GM23338 (cell line): ENCODE results near the gene NLRC5. TPM values are rescaled to one million over a fixed set of nuclear protein-coding genes. Genes with fewer than 3 reads are reported as not detected.

Source experiments
- ATAC-seq: fragments of 200-7000 bp; cut with Tn5 transposase; 3 replicates; pipeline ENCODE4 v1.9.1; 2020
- DNase-seq: peaks from one replicate; pipeline ENCODE4 v3.0.0-alpha.2; 2015; ENCODE audit warnings: low spot score
- H2AFZ ChIP-seq: fragments of 200-600 bp; sonication (generic); 2 replicates; pipeline ENCODE4 v1.8.0; 2016; ENCODE audit warnings: antibody characterized with exemption, mild to moderate bottlenecking, moderate library complexity
- H3F3A ChIP-seq: fragments of 200-600 bp; sonication (generic); replicated peaks from 2 replicates; pipeline ENCODE4 v1.8.0; 2017; ENCODE audit warnings: antibody characterized with exemption, mixed run types, low read depth
- H3K27ac ChIP-seq: fragments of 200-600 bp; sonication (generic); 2 replicates; pipeline ENCODE4 v1.6.1; 2016; ENCODE audit warnings: low read depth
- H3K27me3 ChIP-seq: fragments of 200-600 bp; sonication (generic); 2 replicates; pipeline ENCODE4 v1.8.0; 2016; ENCODE audit warnings: mild to moderate bottlenecking, mixed run types, moderate library complexity; ENCODE audit not compliant: insufficient read depth
- H3K36me3 ChIP-seq: fragments of 200-600 bp; sonication (generic); 2 replicates; pipeline ENCODE4 v1.8.0; 2016; ENCODE audit warnings: mild to moderate bottlenecking; ENCODE audit not compliant: insufficient read depth
- H3K4me1 ChIP-seq: fragments of 200-600 bp; sonication (generic); 2 replicates; pipeline ENCODE4 v1.8.0; 2016; ENCODE audit warnings: mild to moderate bottlenecking, moderate library complexity; ENCODE audit not compliant: insufficient read depth
- H3K4me2 ChIP-seq: fragments of 200-600 bp; sonication (generic); 2 replicates; pipeline ENCODE4 v1.7.1; 2017; ENCODE audit warnings: mixed run types
- H3K4me3 ChIP-seq: fragments of 200-600 bp; sonication (generic); 2 replicates; pipeline ENCODE4 v1.6.1; 2016; ENCODE audit warnings: mixed run types
- H3K79me2 ChIP-seq: fragments of 200-600 bp; sonication (generic); replicated peaks from 2 replicates; pipeline ENCODE4 v1.8.0; 2017; ENCODE audit warnings: mild to moderate bottlenecking; ENCODE audit not compliant: insufficient read depth
- H3K9me2 ChIP-seq: fragments of 200-600 bp; sonication (generic); 2 replicates; pipeline ENCODE4 v1.8.0; 2017; ENCODE audit not compliant: insufficient read depth
- H4K20me1 ChIP-seq: fragments of 200-600 bp; sonication (generic); replicated peaks from 2 replicates; pipeline ENCODE4 v1.8.0; 2017; ENCODE audit warnings: mild to moderate bottlenecking; ENCODE audit not compliant: insufficient read depth
- H3K27ac Mint-ChIP-seq: 2 replicates; pipeline ENCODE4 v1.8.0; 2020; ENCODE audit warnings: inconsistent platforms, mild to moderate bottlenecking, moderate library complexity, mixed read lengths
- H3K27me3 Mint-ChIP-seq: 3 replicates; pipeline ENCODE4 v1.8.0; 2022; ENCODE audit warnings: low read depth, mild to moderate bottlenecking, moderate library complexity, mixed read lengths, inconsistent platforms; ENCODE audit not compliant: insufficient read depth, poor library complexity
- H3K36me3 Mint-ChIP-seq: 3 replicates; pipeline ENCODE4 v1.8.0; 2021; ENCODE audit warnings: low read depth, mild to moderate bottlenecking, inconsistent platforms, moderate library complexity, mixed read lengths
- H3K4me1 Mint-ChIP-seq: 3 replicates; pipeline ENCODE4 v1.8.0; 2020; ENCODE audit warnings: mild to moderate bottlenecking, inconsistent platforms, mixed read lengths
- H3K4me3 Mint-ChIP-seq: 3 replicates; pipeline ENCODE4 v1.8.0; 2021; ENCODE audit warnings: moderate library complexity, mild to moderate bottlenecking, inconsistent platforms, mixed read lengths
- H3K9me3 Mint-ChIP-seq: 3 replicates; pipeline ENCODE4 v1.8.0; 2020; ENCODE audit warnings: moderate library complexity, mild to moderate bottlenecking, inconsistent platforms, mixed read lengths
- CREB1 ChIP-seq: fragments of 250-450 bp; sonication (Bioruptor Pico); IDR thresholded peaks from 2 replicates; pipeline ENCODE4 v1.5.0; 2020; ENCODE audit warnings: low read depth, mild to moderate bottlenecking, moderate library complexity
- EZH2 ChIP-seq: fragments of 200-600 bp; sonication (generic); IDR thresholded peaks from one replicate; pipeline ENCODE4 v1.8.0; 2017; ENCODE audit warnings: antibody characterized with exemption, mild to moderate bottlenecking, low read depth; ENCODE audit not compliant: unreplicated experiment
- EZH2phosphoT487 ChIP-seq: fragments of 200-600 bp; sonication (generic); IDR thresholded peaks from one replicate; pipeline ENCODE4 v1.8.1; 2018; ENCODE audit warnings: antibody characterized with exemption; ENCODE audit not compliant: unreplicated experiment
- JUNB ChIP-seq: IDR thresholded peaks from one replicate; pipeline ENCODE4 v1.6.1; 2016; ENCODE audit warnings: antibody characterized with exemption; ENCODE audit not compliant: unreplicated experiment
- NANOG ChIP-seq: IDR thresholded peaks from 2 replicates; pipeline ENCODE4 v1.6.1; 2016; ENCODE audit warnings: antibody characterized with exemption, borderline replicate concordance
- POLR2AphosphoS5 ChIP-seq: IDR thresholded peaks from 2 replicates; pipeline ENCODE4 v1.6.1; 2016; ENCODE audit warnings: antibody characterized with exemption, low read depth
- STAT1 ChIP-seq: IDR thresholded peaks from one replicate; pipeline ENCODE4 v1.6.1; 2016; ENCODE audit warnings: antibody characterized with exemption; ENCODE audit not compliant: unreplicated experiment
- ZNF114 ChIP-seq: fragments of 250-450 bp; sonication (Bioruptor Pico); IDR thresholded peaks from 2 replicates; pipeline ENCODE4 v1.5.0; 2020; ENCODE audit warnings: mild to moderate bottlenecking, moderate library complexity
- ZNF331 ChIP-seq: fragments of 250-450 bp; sonication (Bioruptor Pico); IDR thresholded peaks from 2 replicates; pipeline ENCODE4 v1.5.0; 2020; ENCODE audit warnings: low read depth, mild to moderate bottlenecking, moderate library complexity
- polyA plus RNA-seq: library from polyadenylated mRNA; unstranded; fragments of >200 nt; fragmentation: Nextera tagmentation; extraction: Ambion mirVana; gene quantifications from 2 replicates; pipeline ENCODE4 v1.2.1, GENCODE V29; 2016
- total RNA-seq: library from RNA; depleted of rRNA; stranded (reverse); fragments of >200 nt; shearing (Covaris generic); gene quantifications from 2 replicates; pipeline ENCODE4 v1.2.3, GENCODE V29; 2014
- TF ChIP-seq, protein P1 (sequence below): IDR thresholded peaks from 2 replicates; pipeline ENCODE4 v1.6.1; 2016; ENCODE audit warnings: antibody characterized with exemption
- TF ChIP-seq, protein P2 (sequence below), 2 experiments: fragments of 200-600 bp in 1 of 2; sonication (generic) in 1 of 2; conservative IDR thresholded peaks; 2 replicates each; pipeline versions ENCODE4 v1.5.1 to v1.6.1; 2016 to 2017; ENCODE audit warnings: antibody characterized with exemption in 2 of 2, low read depth in 2 of 2, mild to moderate bottlenecking in 2 of 2, moderate library complexity in 1 of 2
- TF ChIP-seq, protein P3 (sequence below): fragments of 250-450 bp; sonication (Bioruptor Pico); IDR thresholded peaks from 2 replicates; pipeline ENCODE4 v1.5.0; 2020; ENCODE audit warnings: mild to moderate bottlenecking, moderate library complexity
- TF ChIP-seq, protein P4 (sequence below): IDR thresholded peaks from one replicate; pipeline ENCODE4 v1.6.1; 2018; ENCODE audit warnings: antibody characterized with exemption; ENCODE audit not compliant: unreplicated experiment

Gene NLRC5
- total and polyA plus RNA-seq, 2 experiments from 2014 or later: 2.3 to 3.9 TPM

DNA sequence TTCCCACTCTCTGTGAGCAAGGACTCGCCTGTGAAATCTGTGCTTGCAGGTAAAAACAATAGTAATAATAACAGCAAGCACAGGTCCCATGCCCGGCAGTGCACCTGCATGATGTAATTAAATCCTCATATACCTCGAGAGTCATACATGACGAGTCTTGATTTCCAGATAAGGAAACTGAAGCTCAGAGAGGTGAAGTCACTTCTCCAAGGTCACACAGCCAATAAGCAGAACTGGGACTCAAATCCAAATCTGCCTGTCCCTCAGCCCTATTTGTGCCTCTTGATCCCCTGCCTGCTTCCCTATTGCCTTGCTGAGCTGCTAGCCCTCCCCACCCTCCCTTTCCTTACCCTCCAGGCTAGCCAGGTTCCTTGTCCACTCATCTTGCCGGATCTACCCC lies 65.0 kb downstream of the NLRC5 start:
- H3K9me3 Mint-ChIP-seq: no peaks in the 10 kb centered on the region
- Histone ChIP-seq H3K36me3 (no peaks in the 10 kb centered on the region), H4K20me1 (no peaks in the 10 kb centered on the region), H3K4me3 (no peak overlapping the region), H2AFZ (no peak overlapping the region), H3K27ac (no peak overlapping the region), H3K79me2 (no peaks in the 10 kb centered on the region), H3F3A (no peaks in the 10 kb centered on the region), H3K27me3 (no peaks in the 10 kb centered on the region), H3K9me2 (no peaks in the 10 kb centered on the region), H3K4me2 (no peak overlapping the region), H3K4me1 (no peaks in the 10 kb centered on the region)
- H3K36me3 Mint-ChIP-seq: no peaks in the 10 kb centered on the region
- no peak overlapping the region for H3K27ac Mint-ChIP-seq
- H3K4me1 Mint-ChIP-seq: peaks cover 12% of the 10 kb centered on the region; the same call in 2 of the 3 replicates
- H3K4me3 Mint-ChIP-seq: no peak overlapping the region
- TF ChIP-seq EZH2phosphoT487 (no peak), ZNF114 (CRISPR knock-in tag) (no peak), NANOG (no peak), ZNF331 (no peak), STAT1 (no peak), JUNB (no peak), CREB1 (CRISPR knock-in tag) (no peak), EZH2 (no peak), POLR2AphosphoS5 (no peak)
- TF ChIP-seq, protein P1, sequence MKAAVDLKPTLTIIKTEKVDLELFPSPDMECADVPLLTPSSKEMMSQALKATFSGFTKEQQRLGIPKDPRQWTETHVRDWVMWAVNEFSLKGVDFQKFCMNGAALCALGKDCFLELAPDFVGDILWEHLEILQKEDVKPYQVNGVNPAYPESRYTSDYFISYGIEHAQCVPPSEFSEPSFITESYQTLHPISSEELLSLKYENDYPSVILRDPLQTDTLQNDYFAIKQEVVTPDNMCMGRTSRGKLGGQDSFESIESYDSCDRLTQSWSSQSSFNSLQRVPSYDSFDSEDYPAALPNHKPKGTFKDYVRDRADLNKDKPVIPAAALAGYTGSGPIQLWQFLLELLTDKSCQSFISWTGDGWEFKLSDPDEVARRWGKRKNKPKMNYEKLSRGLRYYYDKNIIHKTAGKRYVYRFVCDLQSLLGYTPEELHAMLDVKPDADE: no peak
- TF ChIP-seq, protein P2, sequence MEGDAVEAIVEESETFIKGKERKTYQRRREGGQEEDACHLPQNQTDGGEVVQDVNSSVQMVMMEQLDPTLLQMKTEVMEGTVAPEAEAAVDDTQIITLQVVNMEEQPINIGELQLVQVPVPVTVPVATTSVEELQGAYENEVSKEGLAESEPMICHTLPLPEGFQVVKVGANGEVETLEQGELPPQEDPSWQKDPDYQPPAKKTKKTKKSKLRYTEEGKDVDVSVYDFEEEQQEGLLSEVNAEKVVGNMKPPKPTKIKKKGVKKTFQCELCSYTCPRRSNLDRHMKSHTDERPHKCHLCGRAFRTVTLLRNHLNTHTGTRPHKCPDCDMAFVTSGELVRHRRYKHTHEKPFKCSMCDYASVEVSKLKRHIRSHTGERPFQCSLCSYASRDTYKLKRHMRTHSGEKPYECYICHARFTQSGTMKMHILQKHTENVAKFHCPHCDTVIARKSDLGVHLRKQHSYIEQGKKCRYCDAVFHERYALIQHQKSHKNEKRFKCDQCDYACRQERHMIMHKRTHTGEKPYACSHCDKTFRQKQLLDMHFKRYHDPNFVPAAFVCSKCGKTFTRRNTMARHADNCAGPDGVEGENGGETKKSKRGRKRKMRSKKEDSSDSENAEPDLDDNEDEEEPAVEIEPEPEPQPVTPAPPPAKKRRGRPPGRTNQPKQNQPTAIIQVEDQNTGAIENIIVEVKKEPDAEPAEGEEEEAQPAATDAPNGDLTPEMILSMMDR (conservative IDR thresholded peaks at IDR 0.05; ENCODE audit: low read depth in 2 of 2): no peak
- TF ChIP-seq, protein P3, sequence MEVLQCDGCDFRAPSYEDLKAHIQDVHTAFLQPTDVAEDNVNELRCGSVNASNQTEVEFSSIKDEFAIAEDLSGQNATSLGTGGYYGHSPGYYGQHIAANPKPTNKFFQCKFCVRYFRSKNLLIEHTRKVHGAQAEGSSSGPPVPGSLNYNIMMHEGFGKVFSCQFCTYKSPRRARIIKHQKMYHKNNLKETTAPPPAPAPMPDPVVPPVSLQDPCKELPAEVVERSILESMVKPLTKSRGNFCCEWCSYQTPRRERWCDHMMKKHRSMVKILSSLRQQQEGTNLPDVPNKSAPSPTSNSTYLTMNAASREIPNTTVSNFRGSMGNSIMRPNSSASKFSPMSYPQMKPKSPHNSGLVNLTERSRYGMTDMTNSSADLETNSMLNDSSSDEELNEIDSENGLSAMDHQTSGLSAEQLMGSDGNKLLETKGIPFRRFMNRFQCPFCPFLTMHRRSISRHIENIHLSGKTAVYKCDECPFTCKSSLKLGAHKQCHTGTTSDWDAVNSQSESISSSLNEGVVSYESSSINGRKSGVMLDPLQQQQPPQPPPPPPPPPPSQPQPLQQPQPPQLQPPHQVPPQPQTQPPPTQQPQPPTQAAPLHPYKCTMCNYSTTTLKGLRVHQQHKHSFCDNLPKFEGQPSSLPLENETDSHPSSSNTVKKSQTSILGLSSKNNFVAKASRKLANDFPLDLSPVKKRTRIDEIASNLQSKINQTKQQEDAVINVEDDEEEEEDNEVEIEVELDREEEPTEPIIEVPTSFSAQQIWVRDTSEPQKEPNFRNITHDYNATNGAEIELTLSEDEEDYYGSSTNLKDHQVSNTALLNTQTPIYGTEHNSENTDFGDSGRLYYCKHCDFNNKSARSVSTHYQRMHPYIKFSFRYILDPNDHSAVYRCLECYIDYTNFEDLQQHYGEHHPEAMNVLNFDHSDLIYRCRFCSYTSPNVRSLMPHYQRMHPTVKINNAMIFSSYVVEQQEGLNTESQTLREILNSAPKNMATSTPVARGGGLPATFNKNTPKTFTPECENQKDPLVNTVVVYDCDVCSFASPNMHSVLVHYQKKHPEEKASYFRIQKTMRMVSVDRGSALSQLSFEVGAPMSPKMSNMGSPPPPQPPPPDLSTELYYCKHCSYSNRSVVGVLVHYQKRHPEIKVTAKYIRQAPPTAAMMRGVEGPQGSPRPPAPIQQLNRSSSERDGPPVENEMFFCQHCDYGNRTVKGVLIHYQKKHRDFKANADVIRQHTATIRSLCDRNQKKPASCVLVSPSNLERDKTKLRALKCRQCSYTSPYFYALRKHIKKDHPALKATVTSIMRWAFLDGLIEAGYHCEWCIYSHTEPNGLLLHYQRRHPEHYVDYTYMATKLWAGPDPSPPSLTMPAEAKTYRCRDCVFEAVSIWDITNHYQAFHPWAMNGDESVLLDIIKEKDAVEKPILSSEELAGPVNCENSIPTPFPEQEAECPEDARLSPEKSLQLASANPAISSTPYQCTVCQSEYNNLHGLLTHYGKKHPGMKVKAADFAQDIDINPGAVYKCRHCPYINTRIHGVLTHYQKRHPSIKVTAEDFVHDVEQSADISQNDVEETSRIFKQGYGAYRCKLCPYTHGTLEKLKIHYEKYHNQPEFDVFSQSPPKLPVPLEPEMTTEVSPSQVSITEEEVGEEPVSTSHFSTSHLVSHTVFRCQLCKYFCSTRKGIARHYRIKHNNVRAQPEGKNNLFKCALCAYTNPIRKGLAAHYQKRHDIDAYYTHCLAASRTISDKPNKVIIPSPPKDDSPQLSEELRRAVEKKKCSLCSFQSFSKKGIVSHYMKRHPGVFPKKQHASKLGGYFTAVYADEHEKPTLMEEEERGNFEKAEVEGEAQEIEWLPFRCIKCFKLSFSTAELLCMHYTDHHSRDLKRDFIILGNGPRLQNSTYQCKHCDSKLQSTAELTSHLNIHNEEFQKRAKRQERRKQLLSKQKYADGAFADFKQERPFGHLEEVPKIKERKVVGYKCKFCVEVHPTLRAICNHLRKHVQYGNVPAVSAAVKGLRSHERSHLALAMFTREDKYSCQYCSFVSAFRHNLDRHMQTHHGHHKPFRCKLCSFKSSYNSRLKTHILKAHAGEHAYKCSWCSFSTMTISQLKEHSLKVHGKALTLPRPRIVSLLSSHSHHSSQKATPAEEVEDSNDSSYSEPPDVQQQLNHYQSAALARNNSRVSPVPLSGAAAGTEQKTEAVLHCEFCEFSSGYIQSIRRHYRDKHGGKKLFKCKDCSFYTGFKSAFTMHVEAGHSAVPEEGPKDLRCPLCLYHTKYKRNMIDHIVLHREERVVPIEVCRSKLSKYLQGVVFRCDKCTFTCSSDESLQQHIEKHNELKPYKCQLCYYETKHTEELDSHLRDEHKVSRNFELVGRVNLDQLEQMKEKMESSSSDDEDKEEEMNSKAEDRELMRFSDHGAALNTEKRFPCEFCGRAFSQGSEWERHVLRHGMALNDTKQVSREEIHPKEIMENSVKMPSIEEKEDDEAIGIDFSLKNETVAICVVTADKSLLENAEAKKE: no peak
- TF ChIP-seq, protein P4, sequence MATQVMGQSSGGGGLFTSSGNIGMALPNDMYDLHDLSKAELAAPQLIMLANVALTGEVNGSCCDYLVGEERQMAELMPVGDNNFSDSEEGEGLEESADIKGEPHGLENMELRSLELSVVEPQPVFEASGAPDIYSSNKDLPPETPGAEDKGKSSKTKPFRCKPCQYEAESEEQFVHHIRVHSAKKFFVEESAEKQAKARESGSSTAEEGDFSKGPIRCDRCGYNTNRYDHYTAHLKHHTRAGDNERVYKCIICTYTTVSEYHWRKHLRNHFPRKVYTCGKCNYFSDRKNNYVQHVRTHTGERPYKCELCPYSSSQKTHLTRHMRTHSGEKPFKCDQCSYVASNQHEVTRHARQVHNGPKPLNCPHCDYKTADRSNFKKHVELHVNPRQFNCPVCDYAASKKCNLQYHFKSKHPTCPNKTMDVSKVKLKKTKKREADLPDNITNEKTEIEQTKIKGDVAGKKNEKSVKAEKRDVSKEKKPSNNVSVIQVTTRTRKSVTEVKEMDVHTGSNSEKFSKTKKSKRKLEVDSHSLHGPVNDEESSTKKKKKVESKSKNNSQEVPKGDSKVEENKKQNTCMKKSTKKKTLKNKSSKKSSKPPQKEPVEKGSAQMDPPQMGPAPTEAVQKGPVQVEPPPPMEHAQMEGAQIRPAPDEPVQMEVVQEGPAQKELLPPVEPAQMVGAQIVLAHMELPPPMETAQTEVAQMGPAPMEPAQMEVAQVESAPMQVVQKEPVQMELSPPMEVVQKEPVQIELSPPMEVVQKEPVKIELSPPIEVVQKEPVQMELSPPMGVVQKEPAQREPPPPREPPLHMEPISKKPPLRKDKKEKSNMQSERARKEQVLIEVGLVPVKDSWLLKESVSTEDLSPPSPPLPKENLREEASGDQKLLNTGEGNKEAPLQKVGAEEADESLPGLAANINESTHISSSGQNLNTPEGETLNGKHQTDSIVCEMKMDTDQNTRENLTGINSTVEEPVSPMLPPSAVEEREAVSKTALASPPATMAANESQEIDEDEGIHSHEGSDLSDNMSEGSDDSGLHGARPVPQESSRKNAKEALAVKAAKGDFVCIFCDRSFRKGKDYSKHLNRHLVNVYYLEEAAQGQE: no peak
- DNase-seq (no peak), ATAC-seq (no peak)
- peaks cover 11% of the 10 kb centered on the region for H3K27me3 Mint-ChIP-seq
